NCI-H2081 treated with DMSO at 0.1 percent for 48 hours (cell line): ENCODE measurements around the gene CYP1B1.
"Not testable (repeated sequence)": the region's sequence is repeated elsewhere in the genome, so short reads cannot be mapped to it uniquely, and the experiment has no call there.

ENCODE experiments used
- DNase-seq: peaks from one replicate; lab custom pipeline; 2025; lab: John Stamatoyannopoulos, UW

Gene CYP1B1

DNA sequence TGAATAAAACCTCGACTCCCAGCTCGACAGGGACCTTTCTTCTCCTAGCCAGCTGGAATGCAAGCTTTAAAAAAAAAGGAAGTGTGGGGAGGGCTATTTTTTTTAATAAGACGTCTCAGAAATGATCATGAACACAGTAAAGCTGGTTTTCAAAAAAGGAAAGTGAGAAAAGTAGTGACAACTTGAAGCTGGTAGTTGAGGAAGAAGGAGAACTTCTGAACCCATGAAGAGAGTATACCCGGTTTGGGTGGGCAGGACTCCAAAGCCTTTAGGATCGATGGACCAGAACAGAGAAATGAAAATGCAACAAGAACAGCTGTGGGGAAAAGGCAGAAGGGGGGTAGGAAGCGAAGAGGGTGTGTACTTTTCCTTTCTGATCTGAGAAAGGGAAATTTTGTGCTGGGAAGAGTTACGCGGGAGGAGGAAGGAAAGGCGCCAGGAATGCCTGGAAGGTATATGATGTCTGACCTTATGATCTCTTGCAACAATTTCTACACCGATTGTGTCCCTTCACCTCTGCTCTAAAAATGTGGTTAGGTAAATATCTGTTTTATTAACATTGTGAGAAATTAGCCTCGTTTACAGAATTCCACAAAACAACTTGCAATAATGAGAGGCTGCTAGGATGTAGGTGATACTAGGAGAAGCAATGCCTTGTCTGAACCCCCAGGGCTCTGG, 22.6 kb upstream of the CYP1B1 start:
- no peak for DNase-seq

DNA sequence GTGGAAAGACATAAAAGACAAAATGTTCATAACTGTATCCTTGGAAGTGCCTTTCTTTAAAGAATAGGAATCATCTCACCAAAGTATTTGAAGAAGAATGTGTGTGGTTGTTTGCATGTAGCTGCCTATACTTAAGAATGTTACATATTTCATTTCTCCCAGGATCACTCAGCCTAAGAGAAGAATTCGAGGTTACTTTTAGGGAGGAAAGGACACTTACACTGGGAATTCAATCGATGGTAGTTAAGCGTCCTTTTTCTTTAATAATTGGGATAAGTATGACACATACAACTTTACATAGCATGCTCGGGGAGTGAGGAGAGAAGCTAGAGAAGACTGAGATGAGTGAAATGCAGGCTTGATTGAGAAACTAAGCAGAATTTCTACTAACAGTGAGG, 22.0 kb upstream of the CYP1B1 start:
- no peak for DNase-seq

GRCh38 chr2:38097258-38097987, 21.5 kb upstream of the CYP1B1 start:
- no peak for DNase-seq

DNA sequence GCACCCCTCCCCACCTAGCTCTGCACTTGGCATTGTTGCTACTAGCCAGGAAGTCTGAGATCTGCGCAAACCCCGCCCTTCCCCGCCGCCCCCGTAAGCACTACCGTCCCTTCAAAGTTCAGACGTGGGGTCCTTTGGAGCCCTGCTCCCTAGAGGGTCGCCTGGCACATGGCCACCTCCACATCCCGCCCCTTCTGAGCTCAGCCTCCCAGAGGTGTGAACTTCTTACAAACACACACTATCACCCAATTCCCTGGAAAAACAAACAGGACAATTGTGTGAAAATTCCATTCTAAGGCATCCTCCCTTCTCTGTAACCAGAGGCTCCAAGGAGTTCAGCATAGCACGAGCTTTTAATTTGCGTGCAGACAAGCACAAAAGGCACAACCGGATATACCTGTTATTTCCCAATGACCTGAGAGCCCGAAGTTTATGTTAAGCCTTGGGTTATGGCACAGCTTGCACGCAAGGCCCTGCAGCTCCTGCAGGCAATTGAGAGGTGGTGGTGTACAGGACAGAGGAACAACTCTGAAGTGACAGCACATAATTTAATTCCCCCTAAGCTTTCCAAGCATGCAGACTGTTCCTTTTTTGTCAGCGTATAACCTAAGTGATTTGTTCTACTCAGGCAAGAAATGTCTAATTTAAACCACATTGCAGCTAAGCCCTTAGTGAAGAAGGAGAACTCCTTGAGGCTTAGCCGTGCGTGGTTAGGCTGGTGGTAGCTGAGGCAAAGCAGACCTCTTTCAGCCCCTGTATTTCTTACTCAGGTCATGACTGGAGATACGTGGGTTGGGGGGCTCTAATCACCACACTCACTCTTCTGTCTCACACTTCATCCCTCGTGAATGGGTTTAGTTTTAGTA, 20.3 kb upstream of the CYP1B1 start:
- DNase-seq, result no peak

DNA sequence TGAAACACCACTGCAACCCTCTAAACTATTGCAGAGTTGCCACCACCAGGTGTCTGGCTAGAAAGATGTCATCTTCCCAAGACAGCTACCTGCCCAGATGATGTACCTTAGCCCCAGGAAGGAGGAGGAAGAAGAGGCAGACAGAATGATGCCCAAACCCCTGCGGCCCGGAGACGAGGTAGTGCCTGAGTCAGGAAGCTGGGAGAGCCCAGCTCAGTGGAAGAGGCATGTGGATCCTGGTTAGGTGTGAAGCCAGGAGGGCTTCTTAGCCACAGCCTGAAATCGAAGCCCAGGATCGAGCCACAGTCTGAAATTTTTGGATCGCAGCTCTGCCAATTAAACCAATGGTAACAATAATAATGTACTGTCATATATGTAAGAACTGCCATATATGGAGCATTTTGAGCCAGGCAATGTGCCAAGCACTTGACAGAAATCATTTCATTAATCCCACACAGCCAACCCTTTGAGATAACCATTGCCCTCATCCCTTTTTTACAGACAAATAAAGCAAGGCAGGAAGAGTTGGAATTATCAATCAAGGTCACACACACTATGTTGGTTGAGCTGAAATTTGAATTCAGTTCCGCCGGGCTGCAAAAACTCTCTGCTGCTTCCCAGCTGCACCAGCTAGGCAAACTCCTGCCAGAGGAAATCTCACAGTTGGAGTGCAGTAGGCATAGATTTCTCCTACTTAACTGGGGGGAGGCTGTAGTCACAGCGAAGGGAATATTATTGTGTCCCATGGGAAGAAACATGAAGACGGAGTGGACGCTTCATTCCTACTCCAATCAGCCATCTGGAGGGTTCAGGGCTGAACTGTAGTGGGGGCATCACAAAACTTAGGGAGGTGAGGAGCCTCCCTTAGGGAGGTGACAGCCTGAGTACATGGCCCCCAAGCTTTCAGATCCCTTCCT, 19.4 kb upstream of the CYP1B1 start:
- DNase-seq, result no peak

DNA sequence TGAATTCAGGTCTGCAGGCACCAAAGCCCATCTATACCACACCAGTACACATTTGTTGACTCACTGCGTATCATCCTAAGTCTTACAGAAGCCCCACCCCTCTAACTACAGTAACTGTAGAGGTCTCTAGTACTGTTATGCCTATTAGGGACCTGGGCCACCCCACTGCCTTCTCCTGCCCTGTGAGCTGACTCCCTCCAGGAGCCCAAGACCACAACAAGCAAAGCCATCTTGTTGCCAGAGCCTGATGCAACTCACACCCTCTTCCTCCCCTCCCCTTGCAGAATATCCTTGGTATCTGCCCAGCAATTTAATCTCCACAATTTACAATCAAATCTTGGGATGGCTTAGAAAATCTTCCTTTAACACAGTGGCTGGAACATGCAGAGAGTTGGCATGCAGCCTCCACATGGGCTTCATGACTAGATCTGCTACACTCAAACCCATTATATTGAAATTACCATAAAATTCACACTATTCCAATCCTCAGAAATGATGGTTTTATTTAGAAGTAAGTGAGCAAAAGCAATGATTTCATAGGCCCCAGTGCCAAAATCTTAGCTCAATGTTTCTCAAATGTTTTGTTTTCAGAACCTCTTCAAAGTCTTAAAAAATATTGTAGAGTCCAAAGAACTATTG, 17.7 kb upstream of the CYP1B1 start:
- DNase-seq, result no peak

DNA sequence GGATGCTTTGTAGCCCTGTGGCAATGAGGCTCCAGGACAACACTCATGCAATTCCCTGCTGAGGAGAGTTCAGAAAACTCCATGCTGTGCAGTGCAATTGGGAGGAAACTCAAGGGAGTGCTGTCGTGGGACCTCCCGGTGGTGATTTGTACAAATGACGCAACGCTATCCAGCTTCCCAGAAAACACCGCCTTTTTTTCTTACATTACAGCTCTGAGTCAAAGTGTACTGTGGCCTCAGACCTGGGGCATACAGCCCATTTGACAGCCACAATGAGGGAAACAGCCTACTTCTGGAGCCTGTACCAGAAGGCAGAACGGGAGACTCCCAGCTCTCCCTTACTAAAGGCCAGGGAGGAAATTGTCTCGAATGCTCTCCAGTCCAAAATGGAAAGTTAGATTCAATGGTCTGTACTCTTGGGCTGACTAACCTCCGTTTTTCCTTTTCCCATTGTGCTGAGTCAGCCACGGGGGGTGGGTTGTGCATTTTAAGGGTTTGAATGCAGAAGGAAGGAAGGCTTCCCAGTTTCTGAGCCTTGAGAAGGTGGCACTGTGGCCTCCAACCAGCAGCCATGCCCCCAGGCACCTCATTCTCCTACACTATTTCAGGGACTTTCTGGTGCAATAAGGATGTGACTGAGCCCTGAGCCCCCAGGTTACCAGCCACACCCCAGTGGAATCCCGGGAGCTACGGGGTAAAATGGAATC, 16.4 kb upstream of the CYP1B1 start:
- DNase-seq, result no peak

DNA sequence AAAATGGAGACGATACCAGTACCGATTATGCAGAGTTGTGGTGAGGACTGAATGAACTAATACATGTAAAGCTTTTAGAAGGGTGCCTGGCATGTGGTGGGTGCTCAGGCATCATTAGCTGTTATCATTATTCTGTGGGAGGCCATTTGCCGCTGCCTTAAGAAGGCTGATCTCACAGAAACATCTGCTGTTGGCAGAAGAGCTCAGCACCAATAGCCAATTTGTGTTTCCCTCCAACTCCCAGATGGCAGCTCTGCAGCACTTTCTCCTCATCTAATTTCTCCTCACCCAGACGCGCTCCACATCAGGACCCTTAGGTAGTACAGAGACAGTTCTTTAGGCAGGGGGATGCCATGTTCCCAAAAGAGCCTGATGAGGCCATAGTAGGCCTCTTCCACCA, 15.8 kb upstream of the CYP1B1 start:
- DNase-seq, result no peak

- DNase-seq, result no peak
Measured at GRCh38 chr2:38090928-38091327, 15.0 kb upstream of the CYP1B1 start.

DNA sequence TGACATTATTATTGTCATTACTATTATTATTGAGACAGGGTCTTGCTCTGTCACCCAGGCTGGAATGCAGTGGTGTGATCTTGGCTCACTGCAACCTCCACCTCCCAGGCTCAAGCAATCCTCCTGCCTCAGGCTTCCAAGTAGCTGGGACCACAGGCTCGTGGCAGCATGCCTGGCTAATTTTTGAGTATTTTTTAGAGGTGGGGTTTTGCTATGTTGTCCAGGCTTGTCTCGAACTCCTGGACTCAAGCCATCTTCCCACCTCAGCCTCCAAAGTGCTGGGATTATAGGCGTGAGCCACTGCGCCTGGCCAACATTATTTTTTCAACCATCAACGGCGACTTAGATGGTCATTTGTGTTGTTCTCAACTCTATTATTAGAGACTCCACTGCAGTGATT, 14.3 kb upstream of the CYP1B1 start:
- not testable (repeated sequence) for DNase-seq

DNA sequence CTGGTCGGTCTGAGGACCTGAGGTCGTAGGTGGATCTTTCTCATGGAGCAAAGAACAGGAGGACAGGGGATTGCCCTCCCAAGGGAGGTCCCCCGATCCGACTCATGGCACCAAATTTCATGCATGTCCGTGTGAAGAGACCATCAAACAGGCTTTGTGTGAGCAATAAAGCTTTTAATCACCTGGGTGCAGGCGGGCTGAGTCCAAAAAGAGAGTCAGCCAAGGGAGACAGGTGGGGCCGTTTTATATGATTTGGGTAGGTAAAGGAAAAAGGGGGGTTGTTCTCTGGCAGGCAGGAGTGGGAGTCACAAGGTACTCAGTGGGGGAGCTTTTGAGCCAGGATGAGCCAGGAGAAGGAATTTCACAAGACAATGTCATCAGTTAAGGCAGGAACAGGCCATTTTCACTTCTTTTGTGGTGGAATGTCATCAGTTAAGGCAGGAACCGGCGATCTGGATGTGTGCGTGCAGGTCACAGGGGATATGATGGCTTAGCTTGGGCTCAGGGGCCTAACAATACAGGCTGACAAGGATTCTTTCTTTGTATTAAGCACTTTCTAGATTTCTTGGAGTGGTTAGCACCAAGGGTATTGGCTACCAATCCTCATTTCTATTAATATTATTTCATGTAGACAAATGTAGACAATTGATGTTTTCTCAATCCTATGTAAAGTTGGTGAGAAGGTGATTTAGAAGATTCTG, 10.2 kb upstream of the CYP1B1 start:
- DNase-seq, result not testable (repeated sequence)

GRCh38 chr2:38084556-38084955, 8.6 kb upstream of the CYP1B1 start:
- not testable (repeated sequence) for DNase-seq

DNA sequence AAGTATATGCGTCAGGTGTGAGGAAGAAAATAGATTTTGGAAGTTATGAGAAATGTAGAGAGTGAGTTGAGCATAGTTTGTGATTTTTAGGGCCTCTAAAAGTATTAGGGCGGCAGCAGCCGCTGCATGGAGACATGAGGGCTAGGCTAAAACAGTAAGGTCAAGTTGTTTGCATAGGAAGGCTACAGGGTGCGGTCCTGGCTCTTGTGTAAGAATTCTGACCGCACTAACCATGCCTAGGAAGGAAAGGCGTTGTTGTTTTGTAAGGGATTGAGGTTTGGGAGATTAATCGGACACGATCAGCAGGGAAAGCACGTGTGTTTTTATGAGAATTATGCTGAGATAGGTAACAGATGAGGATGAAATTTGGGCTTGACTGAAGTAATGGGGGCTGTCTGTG, 6.8 kb upstream of the CYP1B1 start:
- not testable (repeated sequence) for DNase-seq

DNA sequence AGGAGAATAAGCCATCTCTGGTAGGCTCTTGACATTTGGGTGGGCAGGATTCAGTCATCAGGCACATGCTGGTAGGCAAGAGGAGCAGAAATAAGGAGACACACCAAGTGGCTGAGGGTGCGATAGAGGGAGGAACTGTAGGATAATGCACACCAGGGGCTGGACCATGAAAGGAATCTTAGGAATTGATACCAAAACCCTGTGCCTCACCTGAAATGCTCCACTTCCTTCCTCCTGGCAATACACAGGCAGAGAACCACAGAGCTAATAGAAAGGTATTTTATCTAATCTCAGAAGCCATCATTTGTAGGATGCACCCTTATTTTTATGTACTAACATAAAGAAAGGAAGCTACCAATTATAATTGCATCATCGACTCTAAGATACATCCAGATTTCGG, 4.4 kb upstream of the CYP1B1 start:
- no peak for DNase-seq

- DNase-seq, result no peak
Measured at GRCh38 chr2:38079116-38080052, 3.4 kb upstream of the CYP1B1 start.

- DNase-seq, result no peak
Measured at GRCh38 chr2:38077431-38077769, 1.4 kb upstream of the CYP1B1 start.

GRCh38 chr2:38076710-38077430, 919 bp upstream of the CYP1B1 start:
- DNase-seq, result no peak

GRCh38 chr2:38076152-38076709, 280 bp upstream of the CYP1B1 start:
- DNase-seq, result no peak
